MCF 10A (cell line): ENCODE data around the gene CABLES2. TPM values are rescaled to one million over a fixed set of nuclear protein-coding genes. Genes with fewer than 3 reads are reported as not detected.

Source experiments
- BruUV-seq: library from RNA; stranded (reverse); fragments of 400-500 nt; replicated peaks from 2 replicates; lab custom pipeline; 2021; lab: Mats Ljungman, UMichigan
- CTCF ChIA-PET: fragments of 300-600 bp; sonication (Branson Sonifier 250); formaldehyde crosslinking; extraction: SDS; loops from one replicate; lab custom pipeline; 2021; ENCODE audit warnings: antibody characterized with exemption, inconsistent platforms; lab: Yijun Ruan, JAX
- POLR2A ChIA-PET: fragments of 300-600, 350-650 bp; sonication (Branson Sonifier 250); formaldehyde crosslinking; extraction: SDS; loops from one replicate; lab custom pipeline; 2020; ENCODE audit warnings: antibody characterized with exemption, inconsistent platforms; lab: Yijun Ruan, JAX
- DNase-seq: peaks from one replicate; pipeline ENCODE4 v3.0.0-alpha.2; 2018; ENCODE audit not compliant: unreplicated experiment
- H3K27ac Mint-ChIP-seq: one replicate; pipeline ENCODE4 v1.8.0; 2022; ENCODE audit warnings: mild to moderate bottlenecking, low read depth, mixed read lengths; ENCODE audit not compliant: unreplicated experiment
- H3K27me3 Mint-ChIP-seq: one replicate; pipeline ENCODE4 v1.8.0; 2022; ENCODE audit warnings: mixed read lengths; ENCODE audit not compliant: insufficient read depth, unreplicated experiment
- H3K36me3 Mint-ChIP-seq: one replicate; pipeline ENCODE4 v1.8.0; 2022; ENCODE audit warnings: mild to moderate bottlenecking, moderate library complexity, mixed read lengths; ENCODE audit not compliant: insufficient read depth, unreplicated experiment
- H3K4me1 Mint-ChIP-seq: one replicate; pipeline ENCODE4 v1.8.0; 2022; ENCODE audit warnings: mixed read lengths; ENCODE audit not compliant: insufficient read depth, unreplicated experiment
- H3K4me3 Mint-ChIP-seq: one replicate; pipeline ENCODE4 v1.8.0; 2022; ENCODE audit warnings: mild to moderate bottlenecking, moderate library complexity, mixed read lengths; ENCODE audit not compliant: unreplicated experiment
- H3K9me3 Mint-ChIP-seq: one replicate; pipeline ENCODE4 v1.8.0; 2022; ENCODE audit warnings: mixed read lengths; ENCODE audit not compliant: unreplicated experiment
- intact Hi-C: fragments of 100-400 bp; cut with micrococcal nuclease; formaldehyde crosslinking; loops from 2 replicates; pipeline ENCODE4 v1.14.1; 2022
- total RNA-seq: library from RNA; stranded (reverse); gene quantifications from 2 replicates; pipeline ENCODE4 v1.2.3, GENCODE V29; 2022
- TF ChIP-seq, protein P1 (sequence below): fragments of 200-600 bp; IDR thresholded peaks from one replicate; pipeline ENCODE4 v1.8.0; 2022; ENCODE audit warnings: antibody characterized with exemption, mild to moderate bottlenecking; ENCODE audit not compliant: unreplicated experiment

Gene CABLES2
- total RNA-seq, 1 experiment from 2014 or later, result 1.5 TPM

DNA sequence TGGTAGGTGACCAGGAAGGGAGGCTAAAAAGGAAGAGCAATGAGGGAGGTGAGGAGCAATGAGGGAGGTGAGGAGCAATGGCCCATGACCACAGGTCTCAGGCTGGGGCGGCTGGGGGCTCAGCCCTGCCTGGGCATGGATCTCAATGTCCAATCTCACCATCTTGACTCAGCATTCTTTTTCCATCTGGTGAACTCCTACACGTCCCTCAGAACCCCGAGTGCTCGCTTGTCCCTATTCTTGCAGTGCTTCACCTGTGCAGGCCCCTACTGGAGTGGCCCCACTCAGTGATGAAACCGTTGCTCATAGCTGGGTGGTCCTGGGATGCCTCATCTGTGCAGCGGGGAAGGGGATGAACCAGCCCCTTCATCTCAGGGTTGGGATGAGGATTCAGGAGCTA lies 37.2 kb upstream of the CABLES2 start:
- Mint-ChIP-seq H3K4me1 (no peaks in the 10 kb centered on the region), H3K36me3 (no peaks in the 10 kb centered on the region), H3K9me3 (no peaks in the 10 kb centered on the region), H3K27ac (no peak overlapping the region), H3K27me3 (peaks cover 64% of the 10 kb centered on the region), H3K4me3 (no peak overlapping the region)
- BruUV-seq, result no TSS peak
- POLR2A ChIA-PET, result interaction anchor here (1.0 kb wide), 1 partner anchor 10 kb away, joined by 4 read pairs; no protein-coding TSS in a partner anchor
- TF ChIP-seq, protein P1, sequence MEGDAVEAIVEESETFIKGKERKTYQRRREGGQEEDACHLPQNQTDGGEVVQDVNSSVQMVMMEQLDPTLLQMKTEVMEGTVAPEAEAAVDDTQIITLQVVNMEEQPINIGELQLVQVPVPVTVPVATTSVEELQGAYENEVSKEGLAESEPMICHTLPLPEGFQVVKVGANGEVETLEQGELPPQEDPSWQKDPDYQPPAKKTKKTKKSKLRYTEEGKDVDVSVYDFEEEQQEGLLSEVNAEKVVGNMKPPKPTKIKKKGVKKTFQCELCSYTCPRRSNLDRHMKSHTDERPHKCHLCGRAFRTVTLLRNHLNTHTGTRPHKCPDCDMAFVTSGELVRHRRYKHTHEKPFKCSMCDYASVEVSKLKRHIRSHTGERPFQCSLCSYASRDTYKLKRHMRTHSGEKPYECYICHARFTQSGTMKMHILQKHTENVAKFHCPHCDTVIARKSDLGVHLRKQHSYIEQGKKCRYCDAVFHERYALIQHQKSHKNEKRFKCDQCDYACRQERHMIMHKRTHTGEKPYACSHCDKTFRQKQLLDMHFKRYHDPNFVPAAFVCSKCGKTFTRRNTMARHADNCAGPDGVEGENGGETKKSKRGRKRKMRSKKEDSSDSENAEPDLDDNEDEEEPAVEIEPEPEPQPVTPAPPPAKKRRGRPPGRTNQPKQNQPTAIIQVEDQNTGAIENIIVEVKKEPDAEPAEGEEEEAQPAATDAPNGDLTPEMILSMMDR, result no peak
- CTCF ChIA-PET, result interaction anchor here (0.6 to 1.5 kb wide), 2 partner anchors 172 to 177 kb away, joined by 3 read pairs; no protein-coding TSS in a partner anchor
- no peak for DNase-seq
- intact Hi-C loops, result no loop called here

DNA sequence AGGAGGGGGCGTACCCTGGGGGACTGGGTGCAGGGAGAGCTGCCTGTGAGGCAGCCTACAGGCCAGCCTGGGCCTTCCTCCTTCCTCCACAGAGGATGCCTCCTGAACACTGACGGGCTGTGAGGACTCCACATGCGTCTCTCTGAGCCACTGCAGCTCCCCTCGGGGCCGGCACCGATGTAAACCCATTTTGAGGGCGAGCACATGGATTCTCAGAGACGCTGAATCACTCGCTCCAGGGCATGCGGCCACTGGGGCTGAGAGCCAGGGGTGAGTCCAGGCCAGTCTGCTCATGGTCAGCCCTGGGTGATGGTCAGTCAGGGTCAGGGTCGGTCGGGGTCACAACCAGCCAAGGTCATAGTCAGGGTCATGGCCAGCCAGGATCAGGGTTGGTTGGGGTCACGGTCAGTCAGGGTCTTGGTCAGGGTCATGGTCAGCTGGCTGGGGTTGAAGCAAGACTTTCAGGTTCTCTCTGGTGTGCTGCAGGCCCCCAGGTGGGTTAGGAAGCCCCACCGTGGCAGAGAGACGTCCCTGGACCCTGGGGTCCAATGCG lies 35.0 kb upstream of the CABLES2 start:
- H3K27ac Mint-ChIP-seq, result no peak overlapping the region
- DNase-seq, result peak; percentile 5

DNA sequence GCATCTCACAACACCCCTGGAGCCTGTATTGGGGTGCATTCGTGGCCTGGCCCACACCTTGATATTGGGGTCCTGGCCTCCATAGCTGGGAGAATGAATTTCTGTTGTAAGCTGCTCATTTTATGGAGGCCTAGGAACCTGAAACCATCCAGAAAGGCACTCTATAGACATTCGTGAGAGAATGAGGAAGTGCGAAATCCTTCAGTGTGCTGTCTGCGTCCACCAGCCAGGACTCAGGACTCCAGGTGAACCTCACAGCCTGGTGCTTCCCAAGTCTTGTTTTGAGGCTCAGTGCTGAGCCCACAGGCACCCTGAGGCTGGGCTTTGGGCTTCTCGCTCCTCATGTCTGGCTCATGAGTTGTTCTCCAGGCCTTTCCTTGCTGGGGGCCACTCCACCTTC lies 32.1 kb upstream of the CABLES2 start:
- peaks cover 73% of the 10 kb centered on the region for H3K27me3 Mint-ChIP-seq
- no peak for DNase-seq
- TF ChIP-seq, protein P1, result no peak
- H3K9me3 Mint-ChIP-seq, result no peaks in the 10 kb centered on the region
- no peaks in the 10 kb centered on the region for H3K36me3 Mint-ChIP-seq
- intact Hi-C loops, result no loop called here
- ChIA-PET POLR2A (no interaction called here), CTCF (interaction anchor here (0.8 kb wide), 1 partner anchor 60 kb away, joined by 4 read pairs; no protein-coding TSS in a partner anchor)
- BruUV-seq, result no TSS peak
- no peak overlapping the region for H3K4me3 Mint-ChIP-seq
- no peak overlapping the region for H3K27ac Mint-ChIP-seq
- no peaks in the 10 kb centered on the region for H3K4me1 Mint-ChIP-seq

More for the DNA sequence above, 35.0 kb upstream of the CABLES2 start:
- Mint-ChIP-seq H3K4me1 (no peaks in the 10 kb centered on the region), H3K4me3 (no peak overlapping the region), H3K27me3 (peaks cover 58% of the 10 kb centered on the region), H3K36me3 (no peaks in the 10 kb centered on the region), H3K9me3 (no peaks in the 10 kb centered on the region)
- BruUV-seq, result no TSS peak
- TF ChIP-seq, protein P1, result no peak
- intact Hi-C loops, result no loop called here
- CTCF ChIA-PET, result interaction anchor here (0.9 kb wide), 1 partner anchor 46 kb away, joined by 3 read pairs; no protein-coding TSS in a partner anchor
- POLR2A ChIA-PET, result no interaction called here

- no peaks in the 10 kb centered on the region for H3K36me3 Mint-ChIP-seq
- POLR2A ChIA-PET, result no interaction called here
- H3K4me3 Mint-ChIP-seq, result no peak overlapping the region
- H3K9me3 Mint-ChIP-seq, result no peaks in the 10 kb centered on the region
- TF ChIP-seq, protein P1, result no peak
- no peaks in the 10 kb centered on the region for H3K4me1 Mint-ChIP-seq
- H3K27ac Mint-ChIP-seq, result no peak overlapping the region
- DNase-seq, result no peak
- peaks cover 64% of the 10 kb centered on the region for H3K27me3 Mint-ChIP-seq
- BruUV-seq, result no TSS peak
- CTCF ChIA-PET, result interaction anchor here (2.5 kb wide), 1 partner anchor 28 kb away, joined by 9 read pairs; no protein-coding TSS in a partner anchor
- intact Hi-C loops, result no loop called here
These were observed 30.8 kb upstream of the CABLES2 start for GRCh38 chr20:62437927-62438326.
